ENCODE data around the gene RNASE13. TPM values are rescaled to one million over a fixed set of nuclear protein-coding genes. Genes with fewer than 3 reads are reported as not detected.

Gene RNASE13
- total RNA-seq, 4 donors from 2014 or later: not detected

- ATAC-seq: no peak
- no peak for TF ChIP-seq POLR2A (IDR thresholded peaks at IDR 0.05)
- no peak for TF ChIP-seq EP300 (IDR thresholded peaks at IDR 0.05)
- TF ChIP-seq CTCF (IDR thresholded peaks at IDR 0.05): no peak
- TF ChIP-seq POLR2AphosphoS5 (IDR thresholded peaks at IDR 0.05): no peak
- 76 to 77% methylated on average over 6 to 7 of the region's 7 CpGs for WGBS, 2 donors (ENCODE audit: low coverage in 1 of 2)
- no peaks in the 10 kb centered on the region for H3K36me3 ChIP-seq
- peaks cover 0 to 40% (median 15%) of the 10 kb centered on the region in 3 donors for H3K4me1 ChIP-seq
- H3K9me3 ChIP-seq: no peaks in the 10 kb centered on the region
- H3K27me3 ChIP-seq: no peaks in the 10 kb centered on the region
- H3K27ac ChIP-seq: no peak overlapping the region
- H3K4me3 ChIP-seq: no peak overlapping the region
Observed at GRCh38 chr14:21066882-21067502, 32.4 kb upstream of the RNASE13 start.

DNA sequence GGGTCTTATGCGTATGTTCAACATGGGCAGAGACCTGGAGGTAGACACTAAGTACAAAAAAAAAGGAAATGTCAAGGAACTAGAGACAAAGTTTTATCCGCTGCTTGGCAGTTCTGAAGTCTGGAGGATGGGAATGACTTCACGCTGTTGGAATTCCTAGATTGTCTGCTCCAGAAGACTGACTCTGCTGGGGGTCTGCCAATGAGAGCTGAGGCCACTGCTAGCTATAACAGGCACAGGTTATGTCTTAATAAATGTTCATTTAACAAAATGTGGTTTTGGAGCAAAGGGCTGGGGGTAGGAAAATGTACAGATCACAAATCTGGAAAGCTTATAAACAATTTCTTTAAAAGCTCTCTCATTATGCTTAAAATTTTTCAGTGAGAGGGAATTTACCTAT is 28.9 kb upstream of the RNASE13 start:
- ATAC-seq: peak; percentile 68
- peaks cover 0 to 9% (median 2%) of the 10 kb centered on the region in 3 donors for H3K4me1 ChIP-seq
- no peak overlapping the region for H3K27ac ChIP-seq
- H3K27me3 ChIP-seq: no peaks in the 10 kb centered on the region
- no peaks in the 10 kb centered on the region for H3K36me3 ChIP-seq
- WGBS, 2 donors (ENCODE audit: low coverage in 1 of 2): 22 to 53% methylated on average over 3 of the region's 3 CpGs
- H3K9me3 ChIP-seq: no peaks in the 10 kb centered on the region
- TF ChIP-seq EP300 (IDR thresholded peaks at IDR 0.05) (no peak), CTCF (IDR thresholded peaks at IDR 0.05) (no peak), POLR2A (IDR thresholded peaks at IDR 0.05) (no peak), POLR2AphosphoS5 (IDR thresholded peaks at IDR 0.05) (no peak)
- H3K4me3 ChIP-seq: no peak overlapping the region

DNA sequence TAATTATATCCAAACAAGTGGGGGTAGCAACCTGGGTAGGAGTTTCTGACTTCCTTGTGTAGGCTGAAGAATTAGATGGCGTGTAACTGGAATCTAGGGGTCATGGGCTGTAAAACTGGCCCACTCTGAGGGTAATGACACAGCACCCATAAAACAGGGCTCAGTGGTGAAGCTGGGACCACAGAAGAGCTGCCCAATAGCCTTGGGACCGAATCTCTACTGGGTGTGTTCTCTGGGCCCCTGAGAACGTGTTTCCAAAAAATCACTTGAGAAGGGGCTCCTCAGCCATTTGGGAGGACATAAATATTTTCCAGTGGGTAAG is 26.7 kb upstream of the RNASE13 start:
- 77 to 93% methylated on average over 3 of the region's 3 CpGs for WGBS, 2 donors (ENCODE audit: low coverage in 1 of 2)
- ATAC-seq: no peak
- Histone ChIP-seq H3K4me1 (peaks cover 0 to 6% (median 0%) of the 10 kb centered on the region in 3 donors), H3K9me3 (no peaks in the 10 kb centered on the region), H3K36me3 (no peaks in the 10 kb centered on the region), H3K27ac (no peak overlapping the region), H3K4me3 (no peak overlapping the region), H3K27me3 (no peaks in the 10 kb centered on the region)
- no peak for TF ChIP-seq CTCF (IDR thresholded peaks at IDR 0.05)
- no peak for TF ChIP-seq EP300 (IDR thresholded peaks at IDR 0.05)
- no peak for TF ChIP-seq POLR2A (IDR thresholded peaks at IDR 0.05)
- TF ChIP-seq POLR2AphosphoS5 (IDR thresholded peaks at IDR 0.05): no peak

GRCh38 chr14:21060614-21061346 is 26.2 kb upstream of the RNASE13 start:
- ATAC-seq: no peak
- TF ChIP-seq POLR2AphosphoS5 (IDR thresholded peaks at IDR 0.05) (no peak), POLR2A (IDR thresholded peaks at IDR 0.05) (no peak), EP300 (IDR thresholded peaks at IDR 0.05) (no peak)
- no peaks in the 10 kb centered on the region for H3K27me3 ChIP-seq
- H3K36me3 ChIP-seq: no peaks in the 10 kb centered on the region
- peaks cover 0 to 6% (median 0%) of the 10 kb centered on the region in 3 donors for H3K4me1 ChIP-seq
- no peak overlapping the region for H3K27ac ChIP-seq
- no peaks in the 10 kb centered on the region for H3K9me3 ChIP-seq
- no peak overlapping the region for H3K4me3 ChIP-seq
- 70 to 73% methylated on average over 7 to 13 of the region's 13 CpGs for WGBS, 2 donors (ENCODE audit: low coverage in 1 of 2)

- Histone ChIP-seq H3K36me3 (no peaks in the 10 kb centered on the region), H3K27ac (no peak overlapping the region), H3K9me3 (no peaks in the 10 kb centered on the region), H3K27me3 (no peaks in the 10 kb centered on the region), H3K4me1 (peaks cover 0 to 6% (median 0%) of the 10 kb centered on the region in 3 donors), H3K4me3 (no peak overlapping the region)
- 66 to 73% methylated on average over 4 to 8 of the region's 8 CpGs for WGBS, 2 donors (ENCODE audit: low coverage in 1 of 2)
- ATAC-seq: no peak
- TF ChIP-seq CTCF (IDR thresholded peaks at IDR 0.05) (no peak), POLR2A (IDR thresholded peaks at IDR 0.05) (no peak), EP300 (IDR thresholded peaks at IDR 0.05) (no peak), POLR2AphosphoS5 (IDR thresholded peaks at IDR 0.05) (no peak)
Observed at GRCh38 chr14:21059842-21060613, 25.4 kb upstream of the RNASE13 start.
